Measurements from ENCODE around the gene NOTCH2.

GRCh38 chr1:119968068-119968492 is 101.4 kb downstream of the NOTCH2 start:
- TF ChIP-seq SREBF2 (IDR thresholded peaks at IDR 0.05; ENCODE audit: low read length) = no peak
- TF ChIP-seq TAF1 (IDR thresholded peaks at IDR 0.05; ENCODE audit: borderline replicate concordance, low read depth, low read length) = no peak
- peak; percentile 65 to 88 (median 76) for TF ChIP-seq CTCF (IDR thresholded peaks at IDR 0.05 in 2 of 3, conservative IDR thresholded peaks at IDR 0.05 in 1 of 3; ENCODE audit: control insufficient read depth in 2 of 3, extremely low read depth in 1 of 3, insufficient read depth in 1 of 3, low read depth in 3 of 3, low read length in 3 of 3)
- TF ChIP-seq MXI1 (IDR thresholded peaks at IDR 0.05; ENCODE audit: low read depth, low read length) = no peak
- no peak for TF ChIP-seq EGR1 (IDR thresholded peaks at IDR 0.05; ENCODE audit: borderline replicate concordance in 1 of 2, low read depth in 2 of 2, low read length in 2 of 2)
- TF ChIP-seq CEBPB (IDR thresholded peaks at IDR 0.05; ENCODE audit: borderline replicate concordance in 1 of 2, low read depth in 2 of 2, low read length in 2 of 2) = no peak
- no peak for TF ChIP-seq REST (IDR thresholded peaks at IDR 0.05; ENCODE audit: low read depth, low read length)
- TF ChIP-seq RAD21 (IDR thresholded peaks at IDR 0.05; ENCODE audit: insufficient read depth, low read depth, low read length) = peak; percentile 51
- no peak for TF ChIP-seq BCL11A (IDR thresholded peaks at IDR 0.05; ENCODE audit: low read depth, low read length)
- TF ChIP-seq GABPA (IDR thresholded peaks at IDR 0.05; ENCODE audit: low read depth) = no peak

All from GM12878 (cell line).